CD4-positive, alpha-beta T cell treated with Interleukin-10 for 1 hour (primary cell): ENCODE measurements around the gene LIN7B.
"Not testable (repeated sequence)": the region's sequence is repeated elsewhere in the genome, so short reads cannot be mapped to it uniquely, and the experiment has no call there.

ENCODE experiments used
- DNase-seq: peaks from one replicate; pipeline ENCODE4 v3.0.0-alpha.2; 2020

Gene LIN7B

DNA sequence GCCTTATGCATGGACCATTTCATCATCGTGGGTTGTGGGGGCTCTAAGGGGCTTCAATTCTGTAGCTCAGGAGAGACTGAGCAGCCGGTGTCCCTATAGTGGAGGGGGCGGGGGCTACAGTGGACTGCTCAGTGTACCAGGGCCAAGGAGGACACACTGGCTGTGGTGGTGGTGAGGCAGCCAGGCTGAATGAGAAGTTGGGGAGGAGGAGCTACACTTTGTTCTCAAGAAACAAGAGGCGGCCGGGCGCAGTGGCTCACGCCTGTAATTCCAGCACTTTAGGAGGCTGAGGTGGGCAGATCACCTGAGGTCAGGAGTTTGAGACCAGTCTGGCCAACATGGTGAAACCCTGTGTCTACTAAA is 32.2 kb downstream of the LIN7B start:
- DNase-seq: not testable (repeated sequence)

DNA sequence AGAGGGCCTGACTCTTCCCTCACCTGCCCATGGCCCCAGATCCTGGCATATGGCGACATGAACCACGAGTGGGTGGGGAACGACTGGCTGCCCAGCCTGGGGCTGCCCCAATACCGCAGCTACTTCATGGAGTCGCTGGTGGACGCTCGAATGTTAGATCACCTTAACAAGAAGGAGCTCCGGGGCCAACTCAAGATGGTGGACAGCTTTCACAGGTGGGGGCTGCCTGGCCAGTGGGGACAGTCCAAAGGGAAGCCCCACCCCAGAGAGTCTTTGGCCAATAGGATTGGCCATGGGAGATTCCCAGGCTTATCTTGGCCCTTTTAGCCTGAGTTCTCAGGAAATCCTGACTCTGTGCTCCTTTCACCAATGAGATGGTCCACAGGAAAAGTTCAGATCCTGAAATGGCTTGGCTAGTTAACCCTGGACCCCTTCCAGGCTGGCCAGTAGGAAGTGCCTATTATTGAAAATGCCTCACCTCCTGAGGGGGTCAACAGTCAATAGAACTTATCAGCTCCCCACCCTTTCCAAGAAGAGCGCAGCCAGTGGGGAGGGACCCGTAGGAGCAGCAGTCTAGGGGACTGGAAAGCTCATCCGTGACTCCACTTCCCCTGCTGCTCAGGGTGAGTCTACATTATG is 34.0 kb downstream of the LIN7B start:
- no peak for DNase-seq

DNA sequence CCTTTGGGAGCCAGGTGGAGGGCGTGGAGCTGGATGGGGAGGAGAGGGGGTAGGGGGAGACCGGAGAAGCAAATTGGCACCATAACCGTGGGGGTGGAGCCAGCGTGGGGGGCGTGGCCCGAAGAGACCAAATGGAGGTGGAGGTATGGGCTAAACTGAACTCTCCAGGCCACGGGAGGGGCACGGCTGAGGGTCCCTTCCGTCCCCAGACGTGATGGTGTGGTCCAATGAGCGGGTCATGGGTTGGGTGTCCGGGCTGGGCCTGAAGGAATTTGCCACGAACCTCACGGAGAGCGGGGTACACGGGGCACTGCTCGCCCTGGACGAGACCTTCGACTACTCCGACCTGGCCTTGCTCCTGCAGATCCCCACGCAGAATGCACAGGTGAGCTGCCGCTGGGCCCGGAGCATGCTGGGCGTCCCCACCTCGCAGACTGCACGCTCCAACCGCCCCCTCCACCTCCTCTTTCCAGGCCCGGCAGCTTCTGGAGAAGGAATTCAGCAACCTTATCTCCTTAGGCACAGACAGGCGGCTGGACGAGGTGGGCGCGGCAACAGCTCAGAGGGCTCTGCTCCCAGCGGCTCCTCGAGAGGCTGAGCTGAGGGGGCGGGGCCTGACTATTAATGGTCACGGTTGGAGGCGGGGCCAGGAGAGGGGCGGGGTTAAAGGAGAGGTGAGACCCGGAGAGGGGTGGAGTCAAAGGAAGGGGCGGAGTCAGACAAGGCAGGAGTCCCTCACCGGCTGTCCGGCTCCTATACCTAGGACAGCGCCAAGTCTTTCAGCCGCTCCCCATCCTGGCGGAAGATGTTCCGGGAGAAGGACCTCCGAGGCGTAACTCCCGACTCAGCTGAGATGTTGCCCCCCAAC is 34.8 kb downstream of the LIN7B start:
- peak; percentile 87 for DNase-seq

DNA sequence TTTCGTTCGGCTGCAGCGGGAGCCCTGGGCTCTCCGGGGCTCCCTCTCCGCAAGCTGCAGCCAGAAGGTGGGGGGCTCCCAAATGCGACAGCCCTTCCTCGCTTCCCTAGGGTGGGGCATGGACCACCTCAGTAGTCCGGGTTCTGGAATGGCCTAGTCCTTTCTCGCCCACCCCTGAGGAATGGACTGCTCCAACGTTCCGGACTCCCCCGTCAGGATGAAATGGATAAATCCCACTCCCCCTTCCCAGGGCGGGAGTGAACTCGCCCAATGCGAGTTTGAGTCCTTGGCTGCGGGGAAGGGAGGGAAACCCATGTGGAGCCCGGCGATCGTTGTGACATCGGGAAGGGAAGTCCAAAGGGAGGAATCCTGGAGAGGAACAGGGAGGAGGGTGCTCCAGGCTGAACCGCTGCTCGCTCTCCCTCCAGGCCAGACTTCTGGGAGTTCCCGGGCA is 35.5 kb downstream of the LIN7B start:
- DNase-seq: no peak

DNA sequence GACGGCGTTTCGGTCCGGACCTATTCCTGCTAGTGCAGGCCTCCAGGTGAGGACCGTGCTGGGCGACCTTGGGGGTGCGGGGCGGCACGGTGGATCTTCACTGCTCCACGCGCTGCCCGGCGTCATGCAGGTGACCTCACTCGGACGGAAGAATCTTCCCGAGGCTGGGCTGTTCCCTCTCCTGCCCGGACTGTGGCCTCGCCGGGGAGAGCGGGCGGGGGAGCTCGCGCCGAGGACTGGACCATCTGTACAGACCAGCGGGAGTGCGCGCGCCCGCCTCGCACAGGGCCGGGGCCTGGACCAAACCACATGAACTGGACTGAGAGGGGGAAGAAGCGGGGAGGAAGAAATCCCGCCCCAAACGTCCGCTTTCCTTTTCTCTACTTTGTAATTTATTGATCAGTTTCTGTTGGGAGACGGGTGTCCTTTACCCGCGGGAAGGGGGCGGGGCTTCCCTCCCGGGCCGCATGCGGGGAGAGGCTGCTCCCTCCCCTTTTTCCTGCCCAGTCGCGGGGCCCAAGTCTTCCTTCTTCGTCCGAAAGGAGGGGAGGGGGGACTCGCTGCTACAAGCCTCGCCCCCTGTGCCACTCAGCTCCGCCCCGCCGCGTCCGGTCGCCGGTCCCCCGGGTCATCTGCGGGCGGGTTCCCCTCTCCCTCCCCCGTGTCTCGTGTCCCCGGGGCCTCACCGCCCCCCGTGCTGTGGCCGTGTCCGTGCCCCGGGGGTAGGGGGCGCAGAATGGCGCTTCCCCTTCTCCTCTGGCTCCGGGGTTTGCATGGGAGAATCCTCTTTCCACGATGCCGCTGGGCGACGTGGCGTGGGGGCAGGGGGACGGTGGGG is 36.2 kb downstream of the LIN7B start:
- DNase-seq: peak; percentile 50

DNA sequence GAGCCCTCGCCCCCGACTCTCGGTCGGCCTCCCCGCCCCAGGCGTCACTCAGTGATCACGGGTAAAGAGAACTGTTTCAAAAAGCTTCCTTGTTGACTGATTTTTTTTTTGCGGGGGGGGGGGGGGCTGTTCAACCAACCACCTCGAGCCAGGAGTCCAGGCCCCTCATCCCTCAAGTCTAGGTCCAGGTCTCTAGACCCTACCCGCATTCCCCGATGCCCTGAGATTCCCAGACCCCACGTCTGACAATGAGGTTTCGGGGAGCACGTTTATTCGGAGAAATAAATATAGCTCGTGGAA is 36.7 kb downstream of the LIN7B start:
- DNase-seq: no peak

DNA sequence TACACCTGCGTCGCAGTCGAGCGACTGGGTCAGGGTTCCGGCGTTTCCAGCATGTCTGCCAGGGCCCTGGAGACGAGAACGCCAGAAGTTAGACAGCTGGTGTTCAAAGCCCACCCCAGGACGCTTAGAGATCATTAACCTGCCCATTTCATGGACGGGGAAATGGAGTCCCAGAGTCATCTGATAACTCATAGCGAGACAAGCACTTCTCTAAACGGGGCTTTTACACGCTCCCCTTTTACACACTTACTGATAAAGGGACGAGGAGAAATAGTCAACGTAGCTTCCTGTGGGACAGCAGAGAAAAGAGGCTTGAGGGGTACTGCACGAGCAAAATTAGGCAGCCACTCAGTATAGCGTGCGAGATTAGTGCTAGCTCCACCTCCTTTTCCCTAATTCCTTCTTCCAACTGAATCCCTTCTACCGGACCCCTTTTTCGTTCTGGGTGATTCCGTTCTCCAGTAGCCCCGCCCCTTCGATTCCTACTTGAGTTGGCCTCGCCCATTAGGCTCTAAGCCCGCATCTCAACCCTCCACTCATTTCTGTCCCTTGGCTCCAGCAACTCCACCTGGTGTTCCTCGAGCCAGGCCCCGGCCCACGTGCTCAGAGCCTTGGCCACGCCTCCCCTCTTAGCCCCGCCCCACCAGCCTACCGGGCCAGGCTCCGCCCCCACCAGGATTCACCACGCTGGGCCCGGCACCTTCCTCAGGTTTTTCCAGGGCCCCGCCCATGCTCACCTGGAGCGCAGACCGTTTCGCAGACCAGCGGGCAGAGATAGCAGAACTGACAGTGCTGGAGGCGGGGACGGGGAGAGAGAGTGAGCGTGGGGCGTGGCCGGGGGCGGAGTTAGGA is 37.3 kb downstream of the LIN7B start:
- DNase-seq: peak; percentile 45

DNA sequence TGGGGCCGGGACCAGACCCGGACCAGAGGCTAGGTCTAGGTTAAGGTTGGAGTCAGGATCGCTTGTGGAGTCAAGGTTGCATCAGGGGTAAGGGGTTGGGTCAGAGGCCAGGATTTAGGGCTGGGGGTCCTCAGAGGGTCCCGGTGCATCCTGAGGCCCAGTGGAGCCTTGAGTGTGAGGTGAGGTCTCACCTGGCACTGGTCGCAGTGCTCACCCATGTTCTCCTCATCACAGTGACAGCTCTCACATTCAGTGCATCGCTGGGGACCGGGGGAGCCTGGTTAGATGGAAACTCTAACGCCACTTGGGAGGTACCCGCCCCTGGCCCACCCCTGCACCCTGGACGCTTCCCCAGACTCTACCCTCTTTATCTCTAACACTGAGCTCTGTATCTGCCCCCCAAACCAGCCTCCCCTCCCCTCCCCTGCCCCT is 38.0 kb downstream of the LIN7B start:
- no peak for DNase-seq

DNA sequence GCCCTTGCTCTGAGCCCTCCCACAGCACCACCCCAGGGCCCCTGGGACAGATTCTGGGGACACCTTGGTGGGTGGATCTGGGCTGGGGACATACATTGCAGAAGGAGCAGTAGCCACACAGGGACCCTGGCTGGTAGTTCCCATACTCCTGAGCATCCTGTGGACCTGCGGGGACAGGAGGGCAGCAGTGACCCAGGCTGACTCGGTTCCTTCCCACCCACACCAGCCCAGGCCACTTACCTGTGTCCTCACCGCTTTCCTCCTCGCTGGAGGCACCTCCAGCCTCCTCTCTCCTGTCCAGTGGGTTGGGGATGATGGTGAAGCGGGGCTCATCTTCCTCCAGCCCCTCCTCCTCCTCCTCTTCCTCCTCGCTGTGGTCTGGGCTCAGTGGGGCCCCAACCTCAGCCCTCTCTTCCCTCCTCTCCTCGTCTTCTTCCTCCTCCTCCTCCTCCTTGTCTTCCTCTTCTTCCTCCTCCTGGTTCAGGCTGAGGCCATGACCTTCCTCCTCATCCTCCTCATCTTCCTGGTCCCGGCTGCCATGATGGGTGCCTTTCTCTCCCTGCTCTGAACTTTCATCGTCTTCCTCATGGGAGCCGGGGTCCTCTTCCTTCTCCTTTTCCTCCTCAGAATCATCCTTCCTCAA is 39.1 kb downstream of the LIN7B start:
- no peak for DNase-seq

DNA sequence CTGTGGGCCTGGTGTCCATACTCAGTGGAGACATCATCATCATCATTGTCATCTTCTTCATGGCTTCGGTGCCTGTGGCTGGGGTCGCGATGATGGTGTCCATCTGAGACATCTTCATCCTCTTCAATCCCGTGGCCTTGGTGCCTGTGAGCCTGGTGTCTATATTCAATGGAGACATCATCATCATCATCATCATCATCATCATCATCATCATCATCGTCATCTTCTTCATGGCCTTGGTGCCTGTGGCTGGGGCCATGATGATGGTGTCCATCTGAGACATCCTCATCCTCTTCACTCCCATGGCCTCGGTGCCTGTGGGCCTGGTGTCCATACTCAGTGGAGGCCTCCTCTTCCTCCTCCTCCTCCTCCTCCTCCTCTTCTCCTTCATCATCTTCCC is 40.1 kb downstream of the LIN7B start:
- DNase-seq: no peak

DNA sequence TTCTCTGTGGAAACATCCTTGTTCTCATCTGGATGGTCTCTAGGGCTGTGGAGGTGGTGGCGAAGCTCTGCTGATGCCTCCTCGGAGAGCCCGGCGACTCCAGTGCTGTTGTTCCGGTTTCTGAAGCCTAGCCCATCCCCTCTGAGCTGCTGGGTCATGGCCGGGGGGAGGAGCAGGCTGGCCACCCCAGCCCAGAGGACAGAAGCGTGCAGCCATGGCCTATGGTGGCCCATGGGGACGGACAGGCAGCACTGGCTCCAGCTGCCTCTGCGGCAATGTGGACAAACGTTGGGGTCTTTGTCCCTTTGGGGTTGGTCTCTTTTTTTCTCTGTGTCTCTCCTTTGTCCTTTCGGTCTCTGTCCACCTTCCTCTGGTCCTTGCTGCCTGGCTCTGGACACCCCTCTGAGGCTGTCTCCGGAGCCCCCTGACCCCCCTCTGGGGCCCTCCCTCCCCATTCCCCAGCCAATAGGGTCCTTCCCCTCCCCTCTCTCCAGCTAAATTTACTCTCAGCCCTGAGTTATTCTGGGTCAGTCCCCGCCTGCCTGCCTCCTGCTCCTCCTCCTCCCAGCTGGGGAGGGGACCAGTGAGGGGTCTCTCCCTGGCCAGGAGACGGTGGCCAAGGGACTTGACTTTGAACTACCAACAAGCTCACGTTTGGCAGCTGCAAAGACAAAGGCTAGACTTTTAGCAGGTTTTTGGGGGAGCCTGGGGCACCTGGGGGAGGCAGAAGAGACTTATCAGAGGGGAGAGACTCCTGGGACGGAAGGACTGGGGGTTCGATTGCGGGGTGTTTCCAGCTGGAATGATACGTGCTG is 41.0 kb downstream of the LIN7B start, which contains the start of gene HRC:
TSS of gene HRC (minus strand) at position 392 of the 815 bp plus-strand sequence. CDS start at position 233, 159 bp downstream.
- no peak for DNase-seq

DNA sequence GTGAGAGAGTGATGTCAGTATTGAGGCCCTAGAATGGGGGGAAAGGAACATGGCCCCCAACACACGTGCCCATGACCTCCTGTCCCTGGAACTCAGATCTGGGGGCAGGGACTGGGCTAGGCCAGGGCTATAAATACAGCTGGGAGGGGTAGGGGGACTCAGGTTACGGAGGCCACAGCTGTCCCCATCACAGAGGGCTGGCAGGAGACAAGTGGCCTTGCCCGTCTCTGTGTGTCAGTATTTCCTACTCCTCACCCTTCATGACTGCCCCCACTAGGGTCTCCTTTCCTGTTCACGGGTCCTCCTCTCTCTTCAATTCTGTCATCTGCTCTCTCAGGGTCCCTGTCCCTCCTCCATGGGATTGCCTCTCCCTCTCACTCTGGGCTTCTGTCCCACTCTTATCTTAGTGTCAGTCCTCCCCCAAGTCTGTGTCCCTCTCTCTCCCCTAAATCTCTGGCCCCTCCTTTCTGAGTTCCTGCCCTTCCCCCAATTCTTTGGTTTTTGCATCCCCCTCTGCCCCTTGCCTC is 41.7 kb downstream of the LIN7B start:
- DNase-seq: no peak

DNA sequence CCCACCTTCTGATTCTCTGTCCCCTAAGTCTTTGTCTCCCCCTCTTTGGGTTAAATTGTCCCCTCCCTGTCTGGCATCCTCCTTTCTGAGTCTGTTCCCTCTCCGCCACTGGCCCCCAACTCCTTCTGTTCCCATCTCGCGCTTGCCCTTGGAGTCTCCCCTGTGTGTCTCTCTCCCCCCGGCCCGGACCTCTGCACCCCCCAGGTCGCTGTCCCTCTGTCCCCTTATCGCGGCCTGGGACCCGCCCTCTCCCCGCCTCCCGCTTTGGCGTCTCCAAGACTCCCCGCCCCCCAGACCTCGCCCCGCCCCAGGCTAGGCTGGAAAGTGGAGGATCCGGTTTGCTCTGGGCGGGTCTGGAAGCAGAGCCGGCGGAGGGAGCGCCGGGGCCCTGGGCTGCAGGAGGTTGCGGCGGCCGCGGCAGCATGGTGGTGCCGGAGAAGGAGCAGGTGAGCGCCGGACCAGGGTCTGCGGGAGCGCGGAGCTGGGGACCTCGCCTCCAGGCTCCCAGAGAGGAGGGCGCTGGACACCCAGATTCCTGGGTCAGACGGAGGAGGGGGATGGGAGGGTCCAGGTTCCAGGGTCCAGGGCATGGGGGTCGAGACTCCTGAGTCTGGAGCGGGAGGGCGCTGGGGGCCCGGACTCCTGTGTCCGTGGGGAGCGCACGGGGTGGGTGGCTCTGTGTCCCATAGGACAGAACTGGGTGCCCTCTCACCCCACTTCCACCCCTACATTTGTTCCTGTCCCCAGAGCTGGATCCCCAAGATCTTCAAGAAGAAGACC is 43.5 kb downstream of the LIN7B start, which contains the start of gene TRPM4:
TSS of gene TRPM4 (plus strand) at position 348 of the 780 bp plus-strand sequence. CDS start at position 423, 75 bp downstream.
- DNase-seq: peak; percentile 21

DNA sequence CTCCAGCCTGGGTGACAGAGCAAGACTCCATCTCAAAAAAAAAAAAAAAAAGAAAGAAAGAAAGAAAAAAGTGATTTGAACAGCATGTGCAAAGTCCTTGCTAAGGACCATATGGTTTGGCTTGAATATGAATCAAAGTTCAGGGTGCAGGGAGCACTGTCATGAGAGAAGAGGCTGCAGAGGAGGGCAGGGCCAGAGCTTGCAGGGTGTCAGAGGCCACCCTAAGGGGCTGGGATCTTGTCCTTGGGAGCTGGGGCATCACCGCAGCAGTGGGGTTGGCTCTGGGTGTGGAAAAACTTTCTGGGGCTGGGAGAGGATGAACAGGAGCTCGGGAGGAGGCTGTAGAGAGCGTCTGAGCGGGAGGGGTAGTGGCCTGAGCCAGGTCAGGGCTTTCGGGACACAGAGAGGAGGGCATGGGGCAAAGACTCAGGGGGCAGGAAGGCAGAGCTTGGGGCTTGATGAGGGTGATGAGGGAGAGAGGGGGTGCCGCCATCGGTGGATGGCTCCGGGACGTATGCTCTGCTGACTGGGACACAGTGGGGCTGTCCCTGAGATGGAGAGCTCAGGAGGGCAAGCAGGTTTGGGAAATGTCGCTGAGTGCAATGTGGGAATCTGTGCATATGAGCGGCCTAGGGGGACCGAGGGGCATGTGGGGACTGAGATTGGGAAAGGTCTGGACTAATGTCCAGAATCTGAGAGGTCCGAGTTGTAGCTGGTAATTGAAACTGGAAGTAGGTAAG is 46.5 kb downstream of the LIN7B start:
- DNase-seq: no peak

DNA sequence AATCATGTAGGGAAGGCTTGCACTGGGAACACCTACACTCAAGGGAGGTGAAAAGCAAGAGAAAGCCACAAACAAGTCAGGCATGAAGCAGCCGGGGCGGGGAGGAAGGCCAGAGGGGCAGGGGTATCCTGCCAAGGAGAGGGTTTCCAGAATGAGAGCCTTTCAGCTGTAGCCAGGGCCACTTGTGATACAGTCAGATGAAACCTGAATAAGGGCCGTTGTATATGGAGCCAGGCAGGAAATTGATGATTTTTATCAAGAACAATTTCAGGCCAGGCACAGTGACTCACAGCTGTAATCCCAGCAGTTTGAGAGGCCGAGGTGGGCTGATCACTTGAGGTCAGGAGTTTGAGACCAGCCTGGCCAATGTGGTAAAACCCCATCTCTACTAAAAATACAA is 47.8 kb downstream of the LIN7B start:
- no peak for DNase-seq

DNA sequence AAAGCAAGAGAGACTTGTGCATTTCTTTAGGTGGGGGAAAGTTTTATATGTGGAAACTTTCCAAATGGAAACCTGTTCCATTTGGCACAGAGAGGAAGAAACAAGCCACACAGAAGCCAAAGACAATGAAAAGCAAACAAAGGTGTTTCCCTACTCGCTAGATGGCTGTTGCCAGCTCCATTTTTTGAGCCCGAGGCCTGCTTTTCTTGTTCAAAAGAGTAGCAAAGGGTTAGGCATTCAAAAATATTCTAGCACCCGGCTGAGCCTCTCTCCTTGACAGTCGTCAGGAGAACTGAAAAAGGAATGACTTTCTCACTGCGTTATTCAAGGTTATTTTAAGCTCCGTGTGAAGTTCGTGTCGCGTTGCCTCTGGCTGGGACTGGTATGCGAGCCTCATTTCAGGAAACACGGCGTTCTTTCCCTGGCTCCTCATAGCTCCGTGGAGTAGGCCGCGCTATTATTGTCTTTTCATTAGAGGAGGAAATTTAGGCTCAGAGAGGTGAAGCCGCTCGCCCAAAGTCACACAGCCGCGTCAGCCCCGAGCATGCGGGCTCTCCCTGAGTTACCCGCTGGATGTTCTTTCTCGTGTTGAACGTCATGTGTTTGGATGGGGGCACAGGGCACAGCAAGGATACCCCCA is 51.1 kb downstream of the LIN7B start:
- no peak for DNase-seq

DNA sequence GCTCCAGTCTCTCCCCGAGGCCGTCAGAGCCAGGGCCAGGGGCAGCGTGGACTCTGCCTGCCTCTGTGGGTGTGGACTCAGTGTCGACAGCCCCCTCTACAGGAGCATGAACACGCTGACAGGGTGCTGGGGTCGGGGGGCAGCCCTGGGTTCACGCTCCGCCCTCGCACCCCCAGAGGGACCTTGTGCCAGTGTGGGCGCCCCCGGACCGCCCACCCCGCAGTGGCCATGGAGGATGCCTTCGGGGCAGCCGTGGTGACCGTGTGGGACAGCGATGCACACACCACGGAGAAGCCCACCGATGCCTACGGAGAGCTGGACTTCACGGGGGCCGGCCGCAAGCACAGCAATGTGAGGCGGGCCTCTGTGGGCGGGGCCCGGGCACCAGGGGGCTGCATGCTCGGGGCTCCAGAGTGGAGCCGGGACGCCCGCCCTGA is 51.7 kb downstream of the LIN7B start:
- DNase-seq: no peak

DNA sequence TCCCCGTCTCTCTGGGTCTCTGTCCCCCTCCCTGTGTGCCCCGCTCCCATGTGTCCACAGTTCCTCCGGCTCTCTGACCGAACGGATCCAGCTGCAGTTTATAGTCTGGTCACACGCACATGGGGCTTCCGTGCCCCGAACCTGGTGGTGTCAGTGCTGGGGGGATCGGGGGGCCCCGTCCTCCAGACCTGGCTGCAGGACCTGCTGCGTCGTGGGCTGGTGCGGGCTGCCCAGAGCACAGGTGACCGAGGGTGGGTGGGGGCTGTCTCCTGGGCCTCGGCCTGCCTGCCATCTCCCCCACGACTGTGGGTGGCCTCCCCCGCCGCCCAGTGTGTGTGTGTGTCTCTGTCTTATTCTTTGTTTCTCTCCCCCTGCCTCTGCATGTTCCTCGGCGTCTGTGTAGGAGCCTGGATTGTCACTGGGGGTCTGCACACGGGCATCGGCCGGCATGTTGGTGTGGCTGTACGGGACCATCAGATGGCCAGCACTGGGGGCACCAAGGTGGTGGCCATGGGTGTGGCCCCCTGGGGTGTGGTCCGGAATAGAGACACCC is 53.8 kb downstream of the LIN7B start:
- DNase-seq: no peak
